H1 (cell line): ENCODE data around the gene ALG3. TPM values are rescaled to one million over a fixed set of nuclear protein-coding genes. Genes with fewer than 3 reads are reported as not detected.

Experiments
- CEBPB ChIP-seq: IDR thresholded peaks from 2 replicates; pipeline ENCODE4 v1.6.1; 2012; ENCODE audit warnings: low read depth, low read length
- CHD7 ChIP-seq: fragments of 300-600 bp; sonication (generic); IDR thresholded peaks from 2 replicates; pipeline ENCODE4 v1.7.1; 2012; ENCODE audit warnings: low read length, moderate library complexity, mild to moderate bottlenecking, inconsistent platforms; ENCODE audit not compliant: insufficient replicate concordance
- CTCF ChIP-seq, 3 experiments: IDR thresholded peaks; 1 replicate in 2 of 3; 2 replicates in 1 of 3; pipeline versions ENCODE4 v1.5.1 to v1.6.1; 2011; ENCODE audit warnings: low read length in 3 of 3, mild to moderate bottlenecking in 3 of 3, inconsistent platforms in 2 of 3, low read depth in 1 of 3, moderate library complexity in 1 of 3; ENCODE audit not compliant: insufficient read depth in 1 of 3; ENCODE audit errors: control extremely low read depth in 1 of 3
- GTF2F1 ChIP-seq: IDR thresholded peaks from 2 replicates; pipeline ENCODE4 v1.6.1; 2012; ENCODE audit warnings: low read depth, low read length, improper control_type of control experiment, borderline replicate concordance
- HDAC6 ChIP-seq: IDR thresholded peaks from one replicate; pipeline ENCODE4 v1.7.1; 2012; ENCODE audit warnings: low read depth, mild to moderate bottlenecking, inconsistent platforms, low read length, moderate library complexity
- NRF1 ChIP-seq: IDR thresholded peaks from 2 replicates; pipeline ENCODE4 v1.6.1; 2011; ENCODE audit warnings: mild to moderate bottlenecking, low read depth, low read length, improper control_type of control experiment
- RXRA ChIP-seq: IDR thresholded peaks from 2 replicates; pipeline ENCODE4 v1.6.1; 2011; ENCODE audit warnings: low read depth, mild to moderate bottlenecking, low read length, moderate library complexity; ENCODE audit not compliant: insufficient read depth
- SP2 ChIP-seq: IDR thresholded peaks from 2 replicates; pipeline ENCODE4 v1.6.1; 2012; ENCODE audit warnings: mild to moderate bottlenecking, low read length, inconsistent platforms
- polyA plus RNA-seq, 7 experiments: library from polyadenylated mRNA; depleted of rRNA in 3 of 7; stranded (reverse) in 5 of 7; unstranded in 2 of 7; fragments of >200 nt in 5 of 7; fragments of 200-250 nt in 2 of 7; gene quantifications; 1 replicate in 5 of 7; 2 replicates in 1 of 7; 4 replicates in 1 of 7; pipeline versions ENCODE4 v1.2.1 to v1.2.3, GENCODE V29; 2011 to 2013; ENCODE audit warnings: missing spikeins in 2 of 7, mixed read lengths in 2 of 7
- total RNA-seq: library from RNA; stranded (reverse); fragmentation: NEBNext Ultra II Directional; extraction: Animal tissue kit (Norgen Biotek cat#: 25700); gene quantifications from 2 replicates; pipeline ENCODE4 v1.2.1, GENCODE V29; 2021

The ALG3 gene
- total and polyA plus RNA-seq, 2 of the 8 experiments (the other 6 are each of a cell fraction or from before 2014, with no cell fraction given) = 54.6 to 148 TPM

- no peak for TF ChIP-seq CHD7
- TF ChIP-seq CEBPB = no peak
- TF ChIP-seq HDAC6 = no peak
- TF ChIP-seq GTF2F1 = no peak
- no peak for TF ChIP-seq RXRA
- TF ChIP-seq CTCF (IDR thresholded peaks at IDR 0.05; ENCODE audit: control extremely low read depth in 1 of 3, insufficient read depth in 1 of 3, low read depth in 1 of 3, low read length in 3 of 3) = no peak
- no peak for TF ChIP-seq SP2
- no peak for TF ChIP-seq NRF1
These were observed 13.9 kb downstream of the ALG3 start (continued) for GRCh38 chr3:184234671-184235380.
